ENCODE data around the gene CNGA2. TPM values are rescaled to one million over a fixed set of nuclear protein-coding genes. Genes with fewer than 3 reads are reported as not detected.
"Not testable (repeated sequence)": the region's sequence is repeated elsewhere in the genome, so short reads cannot be mapped to it uniquely, and the experiment has no call there.

CNGA2 gene
- not detected in 2 replicates for total RNA-seq (2014; rRNA removed; shearing (Covaris generic); ENCODE audit: low replicate concordance)

DNA sequence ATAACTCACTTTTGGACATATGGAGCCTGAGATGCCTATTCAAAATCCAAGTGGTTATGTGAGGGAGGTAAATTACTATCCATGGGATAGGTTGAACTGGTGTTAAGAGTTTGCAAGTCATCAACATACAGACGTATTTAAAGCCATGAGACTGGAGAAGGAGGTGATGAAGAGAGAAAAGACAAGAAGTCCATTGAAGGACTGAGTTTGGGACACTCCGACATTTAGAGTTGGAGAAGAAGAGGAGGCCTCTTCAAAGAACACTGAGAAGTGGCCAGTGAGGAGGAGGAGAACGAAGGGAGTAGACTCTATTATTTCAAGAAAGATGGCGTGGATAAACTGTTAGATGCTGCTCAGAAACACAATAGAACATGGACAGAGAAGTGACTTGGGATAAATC is at the start of gene CNGA2:
TSS of gene CNGA2 (plus strand) at position 301 of the 400 bp plus-strand sequence. CDS start 3,738 bp downstream, outside the sequence.
- in situ Hi-C loops (cut with HindIII; ENCODE audit: low pct_unique_long_range_greater_than_20kb, low sequenced_read_pairs) = no loop called here
- no peak for DNase-seq (ENCODE audit: low read depth)

DNA sequence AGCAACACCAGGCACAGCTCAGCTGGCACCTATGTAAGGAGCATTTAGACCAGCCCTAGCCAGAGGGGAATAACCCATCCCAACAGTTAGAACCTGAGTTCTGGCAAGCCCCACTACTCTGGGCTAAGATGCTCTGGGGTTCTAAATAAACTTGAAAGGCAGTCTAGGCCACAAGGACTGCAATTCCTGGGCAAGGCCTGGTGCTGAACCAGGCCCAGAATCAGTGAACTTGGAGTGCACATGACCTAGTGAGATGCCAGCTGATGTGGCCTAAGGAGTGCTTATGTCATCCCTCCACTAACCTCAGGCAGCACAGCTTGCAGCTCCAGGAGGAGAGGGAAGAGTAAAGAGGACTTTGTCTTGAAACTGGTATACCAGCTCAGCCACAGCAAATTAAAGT is 46.9 kb upstream of the CNGA2 start:
- in situ Hi-C loops (cut with HindIII; ENCODE audit: low pct_unique_long_range_greater_than_20kb, low sequenced_read_pairs) = no loop called here

DNA sequence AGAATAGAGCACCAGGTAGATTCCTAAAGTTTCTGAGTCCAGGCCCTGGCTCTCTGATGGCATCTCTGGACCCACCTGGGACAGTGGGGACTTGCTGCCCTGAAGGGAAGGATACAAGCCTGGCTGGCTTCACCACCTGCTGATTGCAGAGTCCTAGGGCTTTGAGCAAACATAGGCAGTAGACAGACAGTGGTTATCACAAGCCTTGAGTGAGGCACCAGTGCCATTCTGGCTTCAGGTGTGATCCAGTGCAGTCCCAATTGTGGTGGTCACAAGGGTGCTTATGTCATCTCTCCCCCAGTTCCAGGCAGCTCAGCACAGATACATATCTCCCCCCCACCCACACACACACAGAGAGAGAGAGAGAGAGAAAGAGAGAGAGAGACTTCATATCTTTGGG is 45.9 kb upstream of the CNGA2 start:
- in situ Hi-C loops (cut with HindIII; ENCODE audit: low pct_unique_long_range_greater_than_20kb, low sequenced_read_pairs) = no loop called here
- no peak for DNase-seq (ENCODE audit: low read depth)

More for the DNA sequence above, 46.9 kb upstream of the CNGA2 start:
- no peak for DNase-seq (ENCODE audit: low read depth)

DNA sequence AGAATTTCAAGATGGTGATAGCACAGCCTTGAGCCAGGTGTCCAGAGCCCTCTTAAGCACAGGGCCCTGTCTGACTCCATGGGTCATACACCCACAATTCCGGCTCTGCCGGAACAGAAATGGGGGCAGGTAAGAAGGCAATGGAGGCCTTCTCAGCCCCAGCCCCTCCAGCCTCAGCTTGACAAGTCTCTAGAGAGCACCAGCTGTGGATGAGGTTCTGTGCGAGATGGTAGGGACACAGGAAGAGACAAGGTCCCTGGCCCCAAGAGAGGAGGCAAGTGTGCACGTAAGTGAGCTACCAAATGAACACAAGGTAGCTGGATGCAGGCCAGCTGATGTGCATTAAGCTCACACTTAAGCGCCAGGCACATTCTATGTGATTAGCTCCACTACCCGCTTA is 41.7 kb upstream of the CNGA2 start:
- DNase-seq (ENCODE audit: low read depth) = no peak
- in situ Hi-C loops (cut with HindIII; ENCODE audit: low pct_unique_long_range_greater_than_20kb, low sequenced_read_pairs) = no loop called here

DNA sequence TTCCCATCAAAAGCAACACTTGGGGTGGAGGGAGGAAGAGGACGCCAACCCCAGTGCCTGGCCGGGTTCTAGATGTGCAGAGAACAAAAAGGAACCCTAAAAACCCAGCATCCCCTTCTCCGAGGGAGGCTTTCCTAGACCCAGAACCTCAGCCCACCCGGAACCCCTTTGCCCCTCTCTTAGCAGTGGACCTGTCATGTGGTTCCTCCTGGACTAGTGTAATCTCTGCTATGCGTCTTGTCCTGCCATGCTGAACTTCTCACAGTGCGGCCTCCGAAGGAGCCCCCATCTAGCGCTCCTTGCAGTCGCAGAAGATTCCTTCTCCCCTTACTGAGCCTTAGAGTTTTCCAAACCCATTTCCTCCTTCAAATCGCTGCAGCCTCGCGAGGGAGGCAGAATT is 40.4 kb upstream of the CNGA2 start:
- no peak for DNase-seq (ENCODE audit: low read depth)
- in situ Hi-C loops (cut with HindIII; ENCODE audit: low pct_unique_long_range_greater_than_20kb, low sequenced_read_pairs) = no loop called here

DNA sequence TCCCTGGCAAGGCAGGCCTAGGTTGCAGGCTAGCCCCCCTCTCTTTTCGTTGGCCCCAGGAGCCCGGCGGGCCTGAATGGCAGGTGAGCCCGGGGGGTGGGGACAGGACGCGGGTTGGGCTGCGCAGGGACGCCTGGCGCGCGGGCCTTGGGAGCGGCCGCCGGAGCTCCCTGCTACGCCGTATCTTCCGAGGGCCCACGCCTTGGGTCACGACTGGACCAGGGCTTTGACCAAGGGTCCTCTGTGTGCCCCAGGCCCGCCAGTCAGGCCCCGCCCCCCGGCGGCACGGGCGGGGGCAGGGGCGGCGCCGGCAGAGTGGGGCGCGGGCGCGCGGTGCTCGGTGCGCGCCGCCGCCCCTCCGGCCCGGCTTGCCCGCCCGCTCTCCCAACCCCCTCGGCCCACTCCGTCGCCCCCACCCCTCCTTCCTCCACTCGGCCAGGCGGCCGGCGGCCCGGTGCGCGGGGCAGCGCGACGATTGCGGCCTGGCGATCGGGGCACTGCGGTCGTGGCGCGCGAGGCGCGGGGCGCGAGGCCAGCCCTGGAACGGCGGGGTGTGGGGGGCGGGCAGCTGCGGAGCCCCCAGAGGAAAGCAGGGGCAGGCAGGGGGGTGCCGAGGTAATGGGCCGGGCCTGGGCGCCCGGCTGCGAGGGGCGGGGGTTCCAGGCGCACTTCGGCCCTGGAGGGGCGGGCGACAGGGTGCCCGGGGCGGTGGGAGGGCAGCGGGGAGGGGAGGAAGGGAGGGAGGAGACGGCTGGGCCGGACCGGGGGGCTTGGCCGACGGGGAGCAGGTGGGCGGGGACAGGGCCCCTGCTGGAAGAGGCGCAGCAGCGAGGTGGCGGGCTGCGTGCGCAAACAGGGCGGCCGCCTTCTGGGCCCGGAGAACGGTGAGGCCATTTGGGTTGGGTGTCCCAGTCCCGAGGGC is 39.6 kb upstream of the CNGA2 start, which contains the start of gene PRRG3:
TSS of gene PRRG3 (plus strand) at position 798 of the 922 bp plus-strand sequence. CDS start 3,357 bp downstream, outside the sequence.
- DNase-seq (ENCODE audit: low read depth) = no peak
- in situ Hi-C loops (cut with HindIII; ENCODE audit: low pct_unique_long_range_greater_than_20kb, low sequenced_read_pairs) = no loop called here

GRCh38 chrX:151695583-151696340 is 38.8 kb upstream of the CNGA2 start:
- no peak for DNase-seq (ENCODE audit: low read depth)
- in situ Hi-C loops (cut with HindIII; ENCODE audit: low pct_unique_long_range_greater_than_20kb, low sequenced_read_pairs) = no loop called here

- in situ Hi-C loops (cut with HindIII; ENCODE audit: low pct_unique_long_range_greater_than_20kb, low sequenced_read_pairs); DNase-seq (ENCODE audit: low read depth): not testable (repeated sequence)
Measured at GRCh38 chrX:151697082-151697481, 37.5 kb upstream of the CNGA2 start.

DNA sequence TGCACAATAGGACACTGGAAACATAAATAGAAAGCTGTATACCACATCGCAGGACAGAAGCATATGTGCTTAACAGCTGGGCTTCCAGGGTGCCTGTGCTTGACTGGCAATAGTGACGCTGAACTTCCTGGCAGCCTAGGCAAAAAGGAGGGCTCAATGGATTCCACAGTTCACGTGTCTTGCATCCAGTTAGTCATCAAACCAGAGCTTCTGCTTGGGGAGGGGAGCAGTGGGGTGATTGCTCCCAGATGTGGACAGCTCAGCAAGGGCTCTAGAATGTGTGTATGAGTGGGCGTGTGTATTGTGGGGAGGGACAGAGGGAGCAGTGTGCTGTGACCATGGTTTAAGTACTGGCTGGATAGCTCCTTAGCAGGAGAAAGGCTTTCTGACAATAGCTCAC is 37.0 kb upstream of the CNGA2 start:
- peak; percentile 34 for DNase-seq (ENCODE audit: low read depth)
- in situ Hi-C loops (cut with HindIII; ENCODE audit: low pct_unique_long_range_greater_than_20kb, low sequenced_read_pairs) = no loop called here

GRCh38 chrX:151698485-151698884 is 36.1 kb upstream of the CNGA2 start:
- in situ Hi-C loops (cut with HindIII; ENCODE audit: low pct_unique_long_range_greater_than_20kb, low sequenced_read_pairs) = no loop called here
- no peak for DNase-seq (ENCODE audit: low read depth)

DNA sequence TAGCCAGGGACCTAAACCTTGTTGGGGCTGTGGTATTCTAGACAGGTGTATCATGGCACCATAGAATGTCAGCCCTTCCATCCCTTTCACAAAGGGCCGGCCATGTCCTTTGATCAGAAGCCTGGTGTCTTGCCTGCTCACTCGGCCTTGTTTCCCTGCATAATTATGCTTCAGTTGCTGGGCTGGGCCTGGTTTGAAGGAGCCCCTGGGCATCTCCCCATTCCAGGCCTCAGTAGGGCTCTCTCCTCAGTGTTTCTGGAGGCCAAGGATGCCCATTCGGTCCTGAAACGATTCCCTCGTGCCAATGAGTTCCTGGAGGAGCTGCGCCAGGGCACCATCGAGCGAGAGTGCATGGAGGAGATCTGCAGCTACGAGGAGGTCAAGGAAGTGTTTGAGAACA is 34.8 kb upstream of the CNGA2 start:
- no peak for DNase-seq (ENCODE audit: low read depth)
- in situ Hi-C loops (cut with HindIII; ENCODE audit: low pct_unique_long_range_greater_than_20kb, low sequenced_read_pairs) = no loop called here

DNA sequence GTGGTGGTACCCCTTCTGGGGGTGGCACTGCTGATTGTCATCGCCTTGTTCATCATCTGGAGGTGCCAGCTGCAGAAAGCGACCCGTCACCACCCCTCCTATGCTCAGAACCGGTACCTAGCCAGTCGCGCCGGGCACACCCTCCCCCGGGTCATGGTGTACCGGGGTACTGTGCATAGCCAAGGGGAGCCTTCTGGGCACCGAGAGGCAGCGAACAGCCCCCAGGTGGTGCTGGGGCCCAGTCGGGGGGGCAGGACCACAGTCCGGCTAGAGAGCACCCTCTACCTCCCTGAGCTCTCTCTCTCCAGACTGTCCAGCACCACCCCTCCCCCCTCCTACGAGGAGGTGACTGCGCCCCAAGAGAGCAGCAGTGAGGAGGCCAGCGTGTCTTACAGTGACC is 34.0 kb upstream of the CNGA2 start:
- in situ Hi-C loops (cut with HindIII; ENCODE audit: low pct_unique_long_range_greater_than_20kb, low sequenced_read_pairs) = no loop called here

GRCh38 chrX:151701071-151701470 is 33.5 kb upstream of the CNGA2 start:
- DNase-seq (ENCODE audit: low read depth) = no peak
- in situ Hi-C loops (cut with HindIII; ENCODE audit: low pct_unique_long_range_greater_than_20kb, low sequenced_read_pairs) = no loop called here

More for the DNA sequence above, 34.0 kb upstream of the CNGA2 start:
- DNase-seq (ENCODE audit: low read depth) = no peak

DNA sequence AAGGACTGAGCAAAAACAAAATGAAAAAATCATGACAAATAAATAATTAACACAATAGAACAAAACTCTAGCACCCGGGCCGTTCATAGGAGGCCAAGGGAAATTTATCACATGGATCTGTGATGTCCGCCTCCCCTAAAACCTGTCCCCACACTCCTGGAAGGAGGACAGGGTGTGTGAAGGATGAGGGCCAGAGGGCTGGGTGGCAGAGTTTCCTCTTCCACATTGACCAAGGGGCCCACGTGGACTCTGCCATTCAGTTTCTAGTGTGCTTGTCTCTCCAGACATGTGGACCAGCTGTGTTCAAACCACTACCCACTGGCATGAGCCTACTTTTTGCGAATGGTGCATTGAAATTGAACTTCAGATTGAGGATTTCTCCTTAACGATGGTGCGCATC is 33.0 kb upstream of the CNGA2 start:
- in situ Hi-C loops (cut with HindIII; ENCODE audit: low pct_unique_long_range_greater_than_20kb, low sequenced_read_pairs) = no loop called here
- DNase-seq (ENCODE audit: low read depth) = no peak

GRCh38 chrX:151702026-151702714 is 32.4 kb upstream of the CNGA2 start:
- DNase-seq (ENCODE audit: low read depth) = no peak
- in situ Hi-C loops (cut with HindIII; ENCODE audit: low pct_unique_long_range_greater_than_20kb, low sequenced_read_pairs) = no loop called here

DNA sequence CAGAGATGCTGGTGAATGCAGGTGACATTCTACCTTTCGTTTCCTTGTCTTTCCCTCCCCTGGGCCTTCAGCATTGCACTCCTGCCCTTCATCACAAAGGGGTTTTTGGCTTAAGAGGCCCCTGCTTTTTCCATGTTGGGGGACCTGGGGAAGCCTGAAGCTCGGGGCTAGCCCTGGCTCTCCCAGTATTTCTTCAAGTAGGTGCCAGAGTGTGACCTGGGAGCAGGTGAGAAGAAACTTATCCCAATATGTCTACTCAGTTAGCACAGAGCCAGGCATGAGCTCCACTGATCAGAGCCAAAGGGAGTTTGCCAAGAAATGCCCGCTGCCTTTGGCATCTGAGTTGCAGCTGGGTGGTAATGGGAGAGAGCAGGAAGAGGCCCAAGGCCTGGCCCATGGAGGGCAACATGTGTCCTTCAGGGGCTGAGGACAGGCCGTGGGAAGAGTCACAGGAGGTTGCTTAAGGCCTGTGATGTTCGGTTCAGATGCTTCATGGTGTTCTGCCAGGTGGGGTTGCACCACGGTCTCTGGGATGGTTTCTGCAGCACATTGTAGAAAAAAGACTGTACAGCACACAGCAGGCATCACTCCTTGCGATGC is 31.7 kb upstream of the CNGA2 start:
- in situ Hi-C loops (cut with HindIII; ENCODE audit: low pct_unique_long_range_greater_than_20kb, low sequenced_read_pairs) = no loop called here
- DNase-seq (ENCODE audit: low read depth) = no peak

DNA sequence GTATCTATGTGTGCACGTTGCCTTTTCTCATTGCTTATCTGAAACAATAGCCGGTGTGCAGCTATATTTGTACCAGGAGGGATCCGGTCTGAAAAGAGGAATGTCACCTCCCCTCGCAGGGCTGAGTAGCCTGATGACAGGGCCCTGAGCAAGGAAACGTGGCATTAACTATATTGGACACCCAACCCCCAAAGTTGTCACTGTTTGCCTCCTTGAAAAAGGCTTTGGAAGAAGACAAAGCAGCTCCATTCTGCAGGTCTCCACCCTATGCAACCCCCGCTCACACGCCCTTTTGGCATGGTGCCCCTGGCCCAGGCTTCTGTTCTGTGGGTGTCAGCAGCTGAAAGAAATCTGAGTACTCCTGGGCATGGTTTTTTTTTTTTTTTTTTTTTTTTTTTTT is 31.1 kb upstream of the CNGA2 start:
- no peak for DNase-seq (ENCODE audit: low read depth)
- in situ Hi-C loops (cut with HindIII; ENCODE audit: low pct_unique_long_range_greater_than_20kb, low sequenced_read_pairs) = no loop called here

DNA sequence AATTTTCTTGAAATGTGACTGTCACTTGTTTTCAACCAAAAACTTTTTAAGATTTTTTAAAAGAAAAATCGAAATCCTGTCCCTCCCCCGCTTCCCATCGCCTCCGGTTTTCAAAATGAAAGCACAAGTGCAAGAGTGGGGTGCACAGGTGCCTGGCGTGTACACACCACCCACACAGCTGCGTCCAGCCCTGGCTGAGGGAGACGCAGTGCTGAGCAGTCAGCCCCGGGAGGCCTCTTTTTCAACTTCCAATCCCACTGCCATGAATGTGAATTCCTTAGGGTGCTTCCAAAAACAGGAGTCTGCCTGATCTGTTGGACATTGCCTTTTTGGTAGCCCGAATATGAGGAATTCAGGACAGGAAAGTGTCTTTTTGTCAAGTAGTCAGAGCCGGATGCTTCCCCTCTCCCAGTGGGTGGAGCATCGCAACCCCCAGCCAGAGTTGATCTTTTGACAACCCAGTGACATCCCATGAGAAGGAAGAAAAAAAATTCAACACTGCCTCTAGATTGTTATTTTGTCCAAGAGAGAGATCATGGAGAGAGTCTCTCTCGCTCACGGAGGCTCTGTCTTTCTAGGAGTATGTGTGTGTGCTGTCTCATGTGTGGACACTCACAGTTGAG is 30.4 kb upstream of the CNGA2 start:
- in situ Hi-C loops (cut with HindIII; ENCODE audit: low pct_unique_long_range_greater_than_20kb, low sequenced_read_pairs) = no loop called here
- DNase-seq (ENCODE audit: low read depth) = no peak
